GM21526 (cell line): Measurements from ENCODE around the gene TSHZ3.

Experiments used
- ATAC-seq: cut with Tn5 transposase; IDR thresholded peaks from one replicate; pipeline ENCODE4 v1.9.1; 2021; ENCODE audit warnings: moderate library complexity; ENCODE audit not compliant: unreplicated experiment, low FRiP score

Gene TSHZ3, protein sequence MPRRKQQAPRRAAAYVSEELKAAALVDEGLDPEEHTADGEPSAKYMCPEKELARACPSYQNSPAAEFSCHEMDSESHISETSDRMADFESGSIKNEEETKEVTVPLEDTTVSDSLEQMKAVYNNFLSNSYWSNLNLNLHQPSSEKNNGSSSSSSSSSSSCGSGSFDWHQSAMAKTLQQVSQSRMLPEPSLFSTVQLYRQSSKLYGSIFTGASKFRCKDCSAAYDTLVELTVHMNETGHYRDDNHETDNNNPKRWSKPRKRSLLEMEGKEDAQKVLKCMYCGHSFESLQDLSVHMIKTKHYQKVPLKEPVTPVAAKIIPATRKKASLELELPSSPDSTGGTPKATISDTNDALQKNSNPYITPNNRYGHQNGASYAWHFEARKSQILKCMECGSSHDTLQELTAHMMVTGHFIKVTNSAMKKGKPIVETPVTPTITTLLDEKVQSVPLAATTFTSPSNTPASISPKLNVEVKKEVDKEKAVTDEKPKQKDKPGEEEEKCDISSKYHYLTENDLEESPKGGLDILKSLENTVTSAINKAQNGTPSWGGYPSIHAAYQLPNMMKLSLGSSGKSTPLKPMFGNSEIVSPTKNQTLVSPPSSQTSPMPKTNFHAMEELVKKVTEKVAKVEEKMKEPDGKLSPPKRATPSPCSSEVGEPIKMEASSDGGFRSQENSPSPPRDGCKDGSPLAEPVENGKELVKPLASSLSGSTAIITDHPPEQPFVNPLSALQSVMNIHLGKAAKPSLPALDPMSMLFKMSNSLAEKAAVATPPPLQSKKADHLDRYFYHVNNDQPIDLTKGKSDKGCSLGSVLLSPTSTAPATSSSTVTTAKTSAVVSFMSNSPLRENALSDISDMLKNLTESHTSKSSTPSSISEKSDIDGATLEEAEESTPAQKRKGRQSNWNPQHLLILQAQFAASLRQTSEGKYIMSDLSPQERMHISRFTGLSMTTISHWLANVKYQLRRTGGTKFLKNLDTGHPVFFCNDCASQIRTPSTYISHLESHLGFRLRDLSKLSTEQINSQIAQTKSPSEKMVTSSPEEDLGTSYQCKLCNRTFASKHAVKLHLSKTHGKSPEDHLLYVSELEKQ

DNA sequence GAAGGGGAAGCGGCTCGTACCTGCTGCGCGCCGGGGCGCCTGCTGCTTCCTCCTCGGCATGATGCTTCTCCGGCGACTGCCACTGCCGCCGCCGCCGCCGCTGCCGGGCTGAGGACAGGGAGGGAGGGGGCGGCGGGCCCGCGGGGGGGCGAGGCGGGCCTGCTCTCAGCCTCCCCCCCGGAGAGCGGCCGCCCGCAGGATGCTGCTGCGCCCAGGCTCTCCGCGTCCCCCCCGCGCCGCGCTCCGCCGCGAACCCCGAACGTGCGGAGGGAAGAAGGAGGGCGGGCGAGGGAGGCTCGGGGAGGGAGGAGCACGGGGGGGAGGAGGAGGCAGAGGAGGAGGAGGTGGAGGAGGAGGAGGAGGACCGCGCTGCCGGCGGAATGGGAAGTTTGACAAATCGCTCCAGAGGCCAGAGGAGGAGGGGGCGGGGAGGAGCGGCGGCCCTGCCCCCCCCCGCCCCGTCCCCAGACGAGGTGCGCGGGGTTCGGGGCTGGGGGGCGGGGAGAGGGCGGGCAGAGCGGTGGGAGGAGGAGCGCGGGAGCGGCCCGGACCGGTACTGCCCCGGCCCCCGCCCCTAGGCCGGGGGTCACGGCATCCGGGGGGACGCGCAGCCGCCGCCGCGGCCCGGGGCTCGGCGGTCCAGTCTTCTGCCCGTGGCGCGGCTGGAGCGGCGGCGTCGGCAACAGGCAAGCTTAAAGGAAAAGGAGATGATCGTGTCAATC, at the start of gene TSHZ3:
TSS of gene TSHZ3 (minus strand) at position 277 of the 722 bp plus-strand sequence. CDS start at position 60, 217 bp downstream.
- no peak for ATAC-seq

DNA sequence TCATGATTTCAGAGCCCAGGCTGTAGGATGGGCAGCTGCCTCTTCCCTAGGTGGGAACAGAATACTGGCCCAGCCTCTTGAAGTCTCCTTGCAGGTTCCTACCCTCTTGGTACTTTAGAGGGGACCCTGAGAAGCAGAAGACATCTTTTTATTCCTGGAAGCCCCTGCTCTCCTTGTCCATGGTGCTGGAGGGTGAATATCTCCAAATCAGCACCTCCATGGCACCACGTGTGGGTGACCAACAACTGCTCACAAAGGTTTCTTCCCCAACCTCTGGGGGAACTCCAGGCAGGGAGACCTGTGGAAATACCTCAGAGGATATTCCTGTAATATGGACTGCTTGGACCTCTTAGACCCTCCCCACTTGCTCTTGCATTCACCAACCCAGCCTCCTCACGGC, 48.1 kb upstream of the TSHZ3 start:
- ATAC-seq, result no peak

DNA sequence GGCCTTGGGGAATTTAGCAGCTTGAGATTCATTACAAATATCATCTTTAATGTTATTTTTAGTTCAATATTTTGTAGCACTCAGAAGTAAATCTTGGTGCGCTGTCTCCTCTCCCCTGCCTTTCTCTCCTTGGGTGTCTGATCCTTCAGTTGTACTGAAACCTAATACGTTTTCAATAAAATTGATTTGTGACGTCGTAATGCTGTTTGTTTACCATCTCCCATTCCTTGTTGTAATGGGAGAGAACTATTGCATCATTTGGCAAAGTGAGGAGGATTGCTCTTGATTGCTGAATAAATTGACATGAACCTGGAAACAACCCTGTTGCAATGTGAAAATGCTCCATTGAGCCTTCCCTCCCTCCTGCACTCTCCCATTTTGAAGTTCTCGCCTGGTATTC, 43.2 kb upstream of the TSHZ3 start:
- ATAC-seq, result no peak

DNA sequence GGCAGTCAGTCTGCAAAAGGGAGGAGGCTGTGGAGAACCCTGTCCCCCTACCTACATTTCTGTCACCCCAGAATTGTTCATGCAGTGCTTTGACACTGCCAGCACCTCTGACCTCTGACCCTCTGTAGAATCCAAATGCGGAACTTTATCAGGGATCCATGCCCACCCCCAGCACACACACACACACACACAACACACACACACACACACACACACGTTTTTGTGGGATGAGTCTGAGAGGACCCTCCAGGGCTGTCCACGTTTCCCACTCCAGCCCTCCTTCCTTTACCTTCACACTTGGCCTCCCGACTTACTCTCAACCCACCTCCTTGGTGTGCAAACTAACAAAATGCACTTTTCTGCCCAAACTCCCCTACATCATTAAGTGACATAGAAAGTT, 42.3 kb upstream of the TSHZ3 start:
- no peak for ATAC-seq

DNA sequence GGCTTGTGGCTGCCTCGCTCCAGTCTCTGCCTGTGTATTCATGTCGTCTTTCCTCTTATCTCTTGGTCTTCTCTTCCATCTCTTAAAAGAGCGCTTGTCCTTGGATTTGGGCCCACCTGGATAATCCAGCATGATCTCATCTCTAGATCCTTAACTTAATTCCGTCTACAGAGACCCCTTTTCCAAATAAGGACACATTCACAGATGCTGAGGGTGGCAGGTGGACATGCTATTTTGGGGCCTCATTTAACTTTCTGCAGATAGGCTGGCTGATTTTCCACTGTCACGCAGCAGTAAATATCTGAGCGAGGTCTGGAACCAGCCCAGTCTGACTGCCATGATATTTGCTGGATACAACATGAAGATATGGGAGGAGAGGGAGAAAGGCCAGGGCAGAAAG, 41.5 kb upstream of the TSHZ3 start:
- no peak for ATAC-seq

DNA sequence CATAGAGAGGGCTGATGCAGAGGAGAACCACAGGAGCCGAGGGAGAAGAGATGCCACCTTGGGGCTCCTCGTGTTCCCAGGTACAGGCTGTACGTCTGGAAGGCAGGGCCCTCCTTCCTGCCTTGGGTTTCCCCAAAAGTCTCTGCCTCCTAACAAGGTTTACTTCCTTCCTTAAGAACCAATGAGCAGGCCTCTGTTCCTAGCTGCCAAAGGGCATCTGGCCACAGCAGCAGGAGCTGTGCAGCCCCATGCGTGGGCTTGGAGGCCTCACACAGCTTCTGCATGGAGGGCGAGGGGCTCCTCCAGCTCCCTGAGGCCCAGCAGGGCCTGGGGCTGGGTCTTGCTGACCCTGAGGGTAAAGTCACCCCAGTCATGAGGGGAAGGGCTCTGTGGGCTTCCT, 40.6 kb upstream of the TSHZ3 start:
- no peak for ATAC-seq

DNA sequence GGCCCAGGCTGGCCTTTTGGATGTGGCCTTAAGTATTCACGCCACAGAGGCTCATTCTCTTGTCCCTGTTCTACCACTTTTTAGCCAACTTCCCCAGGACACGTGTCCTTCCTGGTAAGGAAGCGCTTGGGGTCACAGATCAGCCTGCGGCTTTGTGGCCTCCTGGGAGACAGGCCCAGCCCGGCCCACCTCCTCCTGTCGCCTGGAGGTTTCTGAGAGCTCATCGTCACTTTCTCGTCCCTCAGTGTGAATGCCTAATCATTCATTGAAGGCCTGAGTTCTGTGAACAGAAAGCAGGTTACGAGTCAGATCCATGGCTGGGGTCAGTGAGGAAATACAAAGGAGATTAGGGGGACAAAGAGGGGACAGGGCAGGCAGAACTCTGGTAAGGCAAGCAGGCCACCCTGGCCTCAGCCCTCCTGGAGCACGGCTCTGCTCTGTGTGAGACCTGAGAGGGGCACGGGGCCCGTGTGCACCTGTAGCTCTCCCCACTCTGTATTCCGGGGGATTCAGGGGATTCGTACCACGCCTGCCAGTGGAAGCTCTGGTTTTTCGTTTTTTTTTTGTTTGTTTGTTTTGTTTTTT, 38.6 kb upstream of the TSHZ3 start:
- ATAC-seq, result no peak

DNA sequence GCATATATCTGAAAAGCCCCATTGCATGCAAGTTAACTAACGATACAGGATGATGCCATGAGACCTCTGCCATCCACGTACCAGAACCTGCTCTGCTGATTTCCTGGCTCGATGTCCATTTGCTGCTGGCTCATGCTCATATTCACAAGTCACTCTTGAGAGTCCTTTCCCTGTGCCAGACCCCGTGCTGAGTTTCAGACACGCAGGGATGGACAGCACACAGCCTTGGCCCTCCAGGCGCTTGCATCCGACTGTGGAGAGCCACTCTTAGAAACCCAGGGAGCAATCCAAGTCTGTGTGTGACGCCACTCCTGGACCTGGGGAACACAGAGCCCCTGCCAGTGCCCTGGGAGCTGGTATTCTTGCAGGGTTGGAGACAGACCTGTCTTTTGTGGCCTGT, 37.6 kb upstream of the TSHZ3 start:
- no peak for ATAC-seq

DNA sequence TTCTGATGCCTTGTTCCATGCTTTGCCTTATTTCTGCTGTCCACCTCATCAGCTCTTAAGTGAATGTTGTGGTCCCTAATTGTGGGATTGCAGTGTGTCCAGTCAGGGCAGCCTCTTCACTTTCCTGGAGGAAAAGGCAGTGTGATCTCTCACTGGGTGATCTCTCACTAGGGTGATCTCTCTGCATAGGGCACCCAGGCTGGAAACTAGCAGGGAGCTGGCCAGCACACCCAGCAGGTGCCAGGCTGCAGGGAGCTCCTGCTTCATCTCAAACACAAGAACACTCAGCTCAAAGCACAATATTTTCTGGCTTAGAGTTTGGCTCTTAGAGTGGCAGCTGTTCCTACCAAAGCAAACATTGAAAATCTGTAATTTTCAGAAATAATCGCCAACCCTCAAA, 36.5 kb upstream of the TSHZ3 start:
- no peak for ATAC-seq

DNA sequence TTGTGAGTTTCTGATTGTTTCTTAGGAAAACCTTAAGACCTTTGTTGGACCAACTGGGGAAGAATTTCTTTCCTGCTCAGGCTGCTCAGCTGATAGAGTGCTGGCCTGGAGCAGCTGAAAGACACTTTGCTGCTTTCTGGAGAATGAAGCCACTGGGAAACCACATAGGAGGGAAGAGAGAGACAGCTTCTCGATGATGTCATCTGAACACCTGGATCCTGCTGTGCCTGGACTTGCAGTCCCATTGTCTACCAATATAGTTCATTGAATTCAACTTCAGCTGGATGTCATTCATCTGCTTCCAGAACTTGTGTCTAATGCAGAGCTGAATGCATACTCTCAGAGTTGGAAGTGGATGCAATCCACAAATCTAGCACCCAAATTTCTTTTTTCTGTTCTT, 34.3 kb upstream of the TSHZ3 start:
- no peak for ATAC-seq

DNA sequence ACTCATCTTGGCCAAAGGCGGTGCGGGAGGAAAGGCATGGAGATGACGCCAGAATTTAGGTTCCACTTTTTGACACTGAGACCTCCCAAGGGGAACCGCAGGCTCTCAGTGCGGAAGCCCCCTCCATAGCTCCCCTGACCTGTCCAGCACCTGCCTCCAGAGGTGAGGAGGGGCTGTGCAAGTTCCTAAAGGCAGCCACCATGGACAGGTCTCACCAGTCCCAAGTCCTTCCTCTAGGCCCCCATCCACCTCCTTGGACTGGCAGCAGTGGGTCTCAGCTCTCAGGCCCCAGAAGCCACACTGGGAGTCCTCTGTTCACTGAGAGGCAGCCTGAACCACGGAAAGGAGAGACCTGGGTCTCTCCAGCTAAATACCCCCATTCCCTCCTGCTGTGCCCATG, 31.6 kb upstream of the TSHZ3 start:
- no peak for ATAC-seq

DNA sequence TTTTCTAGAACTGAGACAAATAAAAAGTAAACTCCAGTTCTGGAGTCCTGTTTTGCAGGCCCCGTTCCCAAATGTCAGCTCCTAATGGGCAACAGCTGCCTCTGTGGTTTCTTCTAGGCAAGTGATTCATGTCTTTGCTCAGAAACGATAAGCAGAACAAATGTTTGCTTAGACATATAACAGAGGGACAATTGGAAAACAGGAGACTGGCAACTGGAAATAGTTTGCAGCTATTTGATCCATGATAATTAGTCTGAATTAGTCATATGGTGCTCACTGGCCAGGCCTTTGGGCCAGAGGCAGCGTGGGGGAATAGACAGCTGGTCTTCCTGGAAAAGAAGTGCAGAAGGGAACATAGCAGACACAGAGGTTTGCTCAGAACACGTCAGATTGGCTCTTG, 29.2 kb upstream of the TSHZ3 start:
- no peak for ATAC-seq

DNA sequence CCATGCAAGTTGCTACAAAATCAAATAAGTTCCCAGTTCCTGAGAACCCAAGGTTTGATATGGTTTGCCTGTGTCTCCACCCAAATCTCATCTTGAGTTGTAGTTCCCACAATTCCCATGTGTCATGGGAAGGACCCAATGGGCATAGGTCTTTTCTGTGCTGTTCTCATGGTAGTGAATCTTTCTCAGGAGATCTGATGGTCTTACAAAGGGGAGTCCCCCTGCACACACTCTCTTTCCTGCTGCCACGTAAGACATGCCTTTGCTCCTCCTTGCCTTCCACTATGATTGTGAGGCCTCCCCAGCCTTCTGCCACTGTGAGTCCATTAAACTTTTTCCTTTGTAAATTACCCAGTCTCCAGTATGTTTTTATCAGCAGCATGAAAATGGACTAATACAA, 28.5 kb upstream of the TSHZ3 start:
- ATAC-seq, result no peak

DNA sequence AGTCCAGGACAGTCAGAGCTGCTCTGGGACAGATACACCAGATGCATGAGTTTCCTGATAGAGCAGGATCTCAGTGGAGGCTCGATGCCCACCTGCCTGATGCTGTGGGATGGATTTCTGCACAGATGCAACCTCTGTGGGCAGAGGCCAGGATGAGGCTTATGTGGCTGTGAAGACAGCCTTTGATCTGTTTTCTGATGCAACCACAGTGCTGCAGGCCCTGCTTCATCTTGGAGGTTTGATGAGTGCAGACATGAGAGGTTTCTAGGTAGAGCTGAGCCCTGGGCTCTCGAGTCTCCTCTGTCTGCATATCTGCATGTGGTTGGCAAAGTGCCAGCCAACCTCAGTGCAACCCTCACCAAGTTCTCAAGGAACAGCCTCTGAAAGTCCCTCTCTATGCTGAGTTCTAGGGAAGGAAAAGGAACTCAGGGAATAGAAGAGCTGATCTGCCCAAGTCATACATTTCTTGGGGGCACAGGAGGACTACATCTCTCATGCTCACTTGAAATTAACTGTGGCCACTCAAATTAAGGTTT, 23.1 kb upstream of the TSHZ3 start:
- ATAC-seq, result no peak

DNA sequence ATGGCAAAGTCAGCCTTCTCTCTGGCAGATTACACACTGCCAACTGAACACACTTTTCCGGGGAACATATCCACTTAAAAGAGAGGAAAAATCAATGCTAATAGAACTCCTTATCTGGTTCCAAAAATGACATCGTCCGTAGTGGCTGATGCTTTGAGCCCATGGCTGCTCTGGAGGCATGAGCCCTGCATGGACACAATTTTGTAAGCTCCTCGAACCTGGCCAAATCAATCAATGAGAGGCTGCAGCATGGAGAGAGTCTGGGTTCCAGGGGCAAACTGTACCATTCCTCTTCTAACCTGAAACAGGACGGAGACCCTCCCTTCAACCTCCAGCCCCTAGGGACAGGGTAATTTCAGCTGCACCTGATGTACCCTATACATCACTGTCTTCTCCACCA, 21.0 kb upstream of the TSHZ3 start:
- no peak for ATAC-seq

DNA sequence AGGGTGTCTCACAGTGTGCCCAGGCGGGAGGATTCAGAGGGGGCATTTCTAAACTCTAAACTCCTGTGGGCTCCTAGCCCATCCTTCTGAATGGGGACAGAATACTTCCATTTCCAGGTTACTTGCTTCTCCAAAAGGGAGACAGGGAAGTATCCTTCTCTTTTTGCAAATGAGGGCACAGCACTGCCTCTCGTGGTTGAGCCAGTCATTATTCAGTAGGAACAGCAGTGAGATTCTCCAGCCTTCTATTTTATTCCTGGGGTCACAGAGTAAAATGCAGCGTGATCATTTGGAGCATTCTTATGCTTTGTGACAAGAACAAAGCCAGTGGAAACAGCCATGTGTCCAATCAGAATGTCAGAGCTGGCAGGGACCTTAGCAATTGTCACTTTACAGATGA, 15.7 kb upstream of the TSHZ3 start:
- no peak for ATAC-seq

DNA sequence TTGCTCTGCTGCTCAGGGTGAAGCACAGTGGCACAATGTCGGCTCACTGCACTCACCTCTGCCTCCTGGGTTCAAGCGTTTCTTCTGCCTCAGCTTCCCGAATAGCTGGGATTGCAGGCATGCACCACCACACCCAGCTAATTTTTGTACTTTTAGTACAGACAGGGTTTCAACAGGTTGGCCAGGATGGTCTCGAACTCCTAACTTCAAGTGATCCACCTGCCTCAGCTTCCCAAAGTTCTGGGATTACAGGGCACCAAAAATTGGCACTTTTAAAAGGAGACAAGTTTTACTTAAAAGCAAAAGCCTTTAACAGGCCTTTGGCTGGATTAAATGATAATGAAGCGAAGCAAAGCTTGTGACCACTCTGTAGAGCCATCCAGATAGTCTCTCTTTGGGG, 12.5 kb upstream of the TSHZ3 start:
- ATAC-seq, result no peak

DNA sequence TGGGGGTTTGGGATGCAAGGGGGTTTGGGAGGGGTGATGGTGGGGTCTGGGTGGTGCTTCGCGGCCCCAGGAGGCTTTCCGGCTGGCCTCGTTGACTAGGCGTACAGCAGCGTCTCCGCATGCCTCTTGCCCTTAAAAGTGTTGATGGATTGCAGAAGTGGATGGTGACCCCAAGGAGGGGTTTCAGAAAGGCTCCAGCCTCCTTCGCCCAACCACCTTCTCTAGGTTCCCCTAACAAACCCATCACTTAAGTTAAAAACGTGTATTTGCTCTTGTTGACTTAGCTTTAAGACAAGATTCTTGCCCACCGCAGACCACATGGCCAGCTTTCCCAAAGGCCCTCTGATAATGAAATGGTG, 8.1 kb upstream of the TSHZ3 start:
- ATAC-seq, result no peak

DNA sequence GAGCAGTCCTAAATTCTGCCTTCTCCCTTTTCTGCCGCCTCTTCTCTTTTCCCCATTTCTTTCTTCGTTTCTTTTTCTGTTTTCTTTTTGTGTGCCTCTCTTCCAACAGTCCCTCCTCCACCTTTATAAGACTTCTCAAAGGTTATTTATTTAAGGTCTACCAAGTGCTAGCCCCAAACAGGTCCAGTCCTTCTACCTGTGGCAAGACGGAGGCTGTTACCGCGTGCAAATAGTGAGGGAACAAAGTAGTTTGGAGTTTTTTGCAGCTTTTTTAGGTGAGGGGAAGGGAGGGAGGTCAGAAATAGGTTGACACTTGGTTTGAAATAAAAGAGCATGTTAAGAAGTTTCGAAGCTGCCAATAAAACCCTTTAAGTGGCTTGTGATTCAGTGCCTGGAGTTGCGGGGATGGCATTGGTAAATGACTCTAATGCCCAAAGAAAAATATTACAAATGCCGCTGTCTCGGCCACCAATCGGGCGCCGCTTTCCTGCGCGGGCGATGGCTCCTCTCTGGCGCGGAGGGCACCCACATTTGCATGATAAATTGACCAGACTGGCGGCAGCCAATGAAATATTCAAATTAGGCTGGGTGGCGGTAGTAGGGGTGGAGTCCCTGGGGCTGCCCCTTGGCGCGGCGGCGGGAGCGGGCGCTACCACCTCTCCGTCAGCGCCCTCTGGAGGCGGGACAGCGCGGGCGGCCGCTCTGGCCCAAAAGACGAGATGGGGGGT, 7.5 kb upstream of the TSHZ3 start:
- ATAC-seq, result no peak
